ENCODE results near the gene PRR18. TPM values are rescaled to one million over a fixed set of nuclear protein-coding genes. Genes with fewer than 3 reads are reported as not detected.

The PRR18 gene
- total and polyA plus RNA-seq, 2 experiments from 2014 or later: 0.12 to 0.33 TPM

DNA sequence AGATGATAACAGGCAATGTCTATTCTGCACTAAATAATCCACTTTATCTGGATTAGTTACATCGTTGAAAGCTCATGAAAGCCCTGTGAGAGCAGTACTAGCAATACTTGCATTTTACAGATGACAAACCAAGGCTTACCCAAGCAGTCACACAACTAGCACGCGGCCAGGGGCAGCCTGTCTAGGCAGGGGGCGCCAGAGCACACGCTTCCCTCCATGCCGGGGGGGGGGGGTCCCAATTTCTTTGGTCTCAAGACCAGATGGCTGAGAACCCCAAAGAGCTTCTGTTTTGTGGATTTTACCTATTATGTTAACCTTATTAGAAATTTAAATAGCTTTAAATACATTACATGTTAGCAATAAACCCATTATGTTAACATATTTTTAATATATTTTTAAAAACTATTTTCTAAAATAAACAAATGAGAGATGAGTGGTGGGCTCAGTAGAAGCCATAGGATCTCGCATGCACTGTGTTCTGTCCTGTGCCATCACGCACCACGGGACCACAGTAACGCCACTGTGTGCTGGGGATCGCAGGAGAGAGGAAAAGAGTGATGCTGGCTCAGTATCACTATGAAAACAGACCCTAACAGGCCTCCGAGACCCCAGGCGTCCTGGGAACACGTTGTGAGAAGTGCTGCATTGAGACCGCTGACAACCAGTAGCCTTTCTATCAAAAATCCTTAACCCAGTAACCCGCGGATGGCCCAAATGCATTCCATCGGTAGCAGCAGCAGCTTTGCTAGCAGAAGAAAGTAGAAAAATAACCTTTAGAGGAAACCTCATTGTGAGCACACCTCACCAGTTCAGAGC lies 5.3 kb upstream of the PRR18 start:
- H3K9me3 ChIP-seq (ENCODE audit: low read depth): no peaks in the 10 kb centered on the region
- TF ChIP-seq, protein P1, sequence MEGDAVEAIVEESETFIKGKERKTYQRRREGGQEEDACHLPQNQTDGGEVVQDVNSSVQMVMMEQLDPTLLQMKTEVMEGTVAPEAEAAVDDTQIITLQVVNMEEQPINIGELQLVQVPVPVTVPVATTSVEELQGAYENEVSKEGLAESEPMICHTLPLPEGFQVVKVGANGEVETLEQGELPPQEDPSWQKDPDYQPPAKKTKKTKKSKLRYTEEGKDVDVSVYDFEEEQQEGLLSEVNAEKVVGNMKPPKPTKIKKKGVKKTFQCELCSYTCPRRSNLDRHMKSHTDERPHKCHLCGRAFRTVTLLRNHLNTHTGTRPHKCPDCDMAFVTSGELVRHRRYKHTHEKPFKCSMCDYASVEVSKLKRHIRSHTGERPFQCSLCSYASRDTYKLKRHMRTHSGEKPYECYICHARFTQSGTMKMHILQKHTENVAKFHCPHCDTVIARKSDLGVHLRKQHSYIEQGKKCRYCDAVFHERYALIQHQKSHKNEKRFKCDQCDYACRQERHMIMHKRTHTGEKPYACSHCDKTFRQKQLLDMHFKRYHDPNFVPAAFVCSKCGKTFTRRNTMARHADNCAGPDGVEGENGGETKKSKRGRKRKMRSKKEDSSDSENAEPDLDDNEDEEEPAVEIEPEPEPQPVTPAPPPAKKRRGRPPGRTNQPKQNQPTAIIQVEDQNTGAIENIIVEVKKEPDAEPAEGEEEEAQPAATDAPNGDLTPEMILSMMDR (IDR thresholded peaks at IDR 0.05; ENCODE audit: low read depth, low read length): peak; percentile 89
- H3K36me3 ChIP-seq: no peaks in the 10 kb centered on the region
- peaks cover 25% of the 10 kb centered on the region for H3K27me3 ChIP-seq
- no peaks in the 10 kb centered on the region for H3K4me1 ChIP-seq (ENCODE audit: low read depth)
- no peak overlapping the region for H3K27ac ChIP-seq
- H3K4me3 ChIP-seq: no peak overlapping the region
- peak; percentile 69 to 73 for DNase-seq (ENCODE audit: low read depth in 1 of 2, low spot score in 1 of 2)

DNA sequence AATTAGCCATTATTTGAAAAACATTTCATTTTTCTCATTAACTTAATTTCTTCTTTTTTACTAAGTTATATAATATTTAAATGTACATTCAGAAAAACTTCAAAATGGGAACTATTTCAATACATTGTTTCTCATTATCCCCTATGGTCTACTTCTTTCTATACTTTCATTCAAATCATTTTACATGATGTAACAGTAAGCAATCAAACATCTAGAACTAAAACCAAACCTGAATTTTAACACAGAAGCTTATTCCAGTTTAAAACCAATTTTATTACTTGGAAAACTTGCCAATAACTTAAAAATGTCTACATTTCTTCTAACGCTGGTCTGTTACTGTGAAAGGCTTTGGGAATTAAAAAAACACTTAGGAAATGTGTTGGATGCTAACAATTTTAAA lies 4.6 kb upstream of the PRR18 start:
- no peak for DNase-seq (ENCODE audit: low read depth in 1 of 2, low spot score in 1 of 2)
- H3K36me3 ChIP-seq: no peaks in the 10 kb centered on the region
- TF ChIP-seq, protein P1 (IDR thresholded peaks at IDR 0.05; ENCODE audit: low read depth, low read length): no peak
- no peaks in the 10 kb centered on the region for H3K9me3 ChIP-seq (ENCODE audit: low read depth)
- no peak overlapping the region for H3K27ac ChIP-seq
- H3K27me3 ChIP-seq: peaks cover 31% of the 10 kb centered on the region
- no peak overlapping the region for H3K4me3 ChIP-seq
- no peaks in the 10 kb centered on the region for H3K4me1 ChIP-seq (ENCODE audit: low read depth)

DNA sequence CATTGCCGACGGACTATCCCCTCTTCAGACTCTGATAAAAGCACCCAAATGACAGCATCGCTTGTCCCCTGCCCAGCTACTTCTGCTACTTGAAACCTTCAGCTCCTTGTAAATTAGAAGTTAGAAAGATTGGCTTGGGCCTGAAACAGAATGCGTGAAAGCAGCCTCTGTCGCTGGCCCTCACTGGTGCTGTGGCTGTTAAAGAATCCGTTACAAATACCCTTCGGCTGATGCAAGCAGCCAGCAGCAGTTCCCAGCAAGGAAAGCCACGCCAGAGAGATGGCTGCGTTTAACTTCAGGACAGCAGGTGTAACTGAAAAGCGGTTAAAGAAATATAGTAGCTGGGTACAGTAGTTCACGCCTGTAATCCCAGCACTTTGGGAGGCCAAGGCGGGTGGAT lies 2.4 kb upstream of the PRR18 start:
- Histone ChIP-seq H3K27me3 (peaks cover 53% of the 10 kb centered on the region), H3K9me3 (ENCODE audit: low read depth) (no peaks in the 10 kb centered on the region), H3K4me1 (ENCODE audit: low read depth) (no peaks in the 10 kb centered on the region), H3K27ac (no peak overlapping the region), H3K4me3 (no peak overlapping the region), H3K36me3 (no peaks in the 10 kb centered on the region)
- TF ChIP-seq, protein P1 (IDR thresholded peaks at IDR 0.05; ENCODE audit: low read depth, low read length): no peak
- no peak for DNase-seq (ENCODE audit: low read depth in 1 of 2, low spot score in 1 of 2)

DNA sequence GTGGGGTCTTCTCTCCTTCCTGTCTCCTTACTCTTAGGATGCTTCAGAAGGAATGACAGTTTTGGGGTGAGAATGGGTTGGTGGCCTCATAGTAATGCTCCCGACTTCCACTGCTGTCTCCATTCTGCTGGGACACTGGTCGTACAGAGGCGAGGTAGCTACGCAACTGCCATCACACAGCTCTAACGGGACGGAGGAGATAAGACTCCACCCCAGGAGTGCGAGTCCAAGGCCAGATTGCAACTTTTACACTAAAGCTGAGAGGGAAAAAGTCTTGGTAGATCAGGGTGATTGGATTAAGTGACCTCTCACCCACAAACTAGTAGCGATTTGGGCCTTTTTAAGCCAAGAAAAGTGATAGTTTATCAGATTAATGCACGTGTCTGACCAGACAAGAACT lies 1.8 kb upstream of the PRR18 start:
- Histone ChIP-seq H3K27ac (no peak overlapping the region), H3K27me3 (peaks cover 60% of the 10 kb centered on the region), H3K4me3 (no peak overlapping the region), H3K36me3 (no peaks in the 10 kb centered on the region), H3K9me3 (ENCODE audit: low read depth) (no peaks in the 10 kb centered on the region), H3K4me1 (ENCODE audit: low read depth) (no peaks in the 10 kb centered on the region)
- no peak for DNase-seq (ENCODE audit: low read depth in 1 of 2, low spot score in 1 of 2)
- TF ChIP-seq, protein P1 (IDR thresholded peaks at IDR 0.05; ENCODE audit: low read depth, low read length): no peak

DNA sequence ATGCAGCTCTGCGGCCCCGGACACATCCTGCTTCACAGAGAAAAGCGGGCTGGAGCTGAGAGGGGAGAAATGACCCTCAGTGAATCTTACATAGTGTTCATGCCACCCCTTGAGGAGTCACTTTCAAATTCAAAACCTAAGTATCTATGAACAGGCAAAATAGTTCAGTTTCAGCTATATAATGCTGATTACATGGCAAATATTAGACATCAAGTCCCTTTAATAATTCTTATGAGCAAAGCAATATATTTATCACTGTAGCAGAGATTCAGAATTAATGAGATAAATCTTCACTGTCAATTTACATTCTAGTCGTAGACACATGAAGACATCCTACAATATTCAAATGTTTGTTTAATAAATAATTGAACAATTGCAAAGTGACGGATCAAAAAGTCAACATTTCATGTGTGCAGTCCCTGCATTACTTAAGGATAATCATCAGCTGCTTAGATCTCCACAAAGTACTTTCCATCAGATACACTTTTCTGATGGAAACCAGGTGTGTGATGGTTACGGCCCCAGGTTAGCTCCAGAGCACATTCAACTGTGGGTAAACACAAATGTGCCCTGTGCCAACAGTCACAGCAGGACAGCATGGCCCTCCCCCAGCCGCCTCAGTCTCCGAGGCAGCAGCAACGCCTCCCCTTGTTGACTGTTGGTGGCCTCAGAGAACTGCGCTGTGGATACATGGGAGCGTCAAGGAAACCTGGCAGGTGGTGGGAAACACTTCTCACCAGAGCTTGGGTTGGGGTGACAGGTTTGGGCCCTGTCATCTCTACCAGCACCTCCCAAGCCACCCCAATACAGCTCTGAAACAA lies 787 bp upstream of the PRR18 start:
- Histone ChIP-seq H3K27me3 (peaks cover 70% of the 10 kb centered on the region), H3K27ac (no peak overlapping the region), H3K9me3 (ENCODE audit: low read depth) (no peaks in the 10 kb centered on the region), H3K4me1 (ENCODE audit: low read depth) (no peaks in the 10 kb centered on the region), H3K36me3 (no peaks in the 10 kb centered on the region), H3K4me3 (peak overlapping the region; percentile 40)
- no peak for DNase-seq (ENCODE audit: low read depth in 1 of 2, low spot score in 1 of 2)
- TF ChIP-seq, protein P1 (IDR thresholded peaks at IDR 0.05; ENCODE audit: low read depth, low read length): no peak
